Measurements from ENCODE around the gene TRPM2.
"Not testable (repeated sequence)": the region's sequence is repeated elsewhere in the genome, so short reads cannot be mapped to it uniquely, and the experiment has no call there.

DNA sequence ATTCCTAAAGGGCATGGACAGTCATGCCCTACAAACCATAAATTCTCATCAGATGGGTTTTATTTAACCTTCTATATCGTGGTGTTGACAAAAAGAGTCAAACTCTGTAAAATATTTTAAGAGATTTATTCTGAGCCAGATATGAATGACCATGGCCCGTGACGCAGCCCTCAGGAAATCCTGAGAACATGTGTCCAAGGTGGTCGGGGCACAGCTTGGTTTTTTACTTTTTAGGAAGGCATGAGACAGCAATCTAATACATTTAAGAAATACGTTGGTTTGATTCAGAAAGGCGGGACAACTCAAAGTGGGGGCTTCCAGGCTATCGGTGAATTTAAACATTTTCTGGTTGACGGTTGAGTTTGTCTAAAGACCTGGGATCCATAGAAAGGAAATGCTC, 10.4 kb upstream of the TRPM2 start:
- TF ChIP-seq, protein P1, sequence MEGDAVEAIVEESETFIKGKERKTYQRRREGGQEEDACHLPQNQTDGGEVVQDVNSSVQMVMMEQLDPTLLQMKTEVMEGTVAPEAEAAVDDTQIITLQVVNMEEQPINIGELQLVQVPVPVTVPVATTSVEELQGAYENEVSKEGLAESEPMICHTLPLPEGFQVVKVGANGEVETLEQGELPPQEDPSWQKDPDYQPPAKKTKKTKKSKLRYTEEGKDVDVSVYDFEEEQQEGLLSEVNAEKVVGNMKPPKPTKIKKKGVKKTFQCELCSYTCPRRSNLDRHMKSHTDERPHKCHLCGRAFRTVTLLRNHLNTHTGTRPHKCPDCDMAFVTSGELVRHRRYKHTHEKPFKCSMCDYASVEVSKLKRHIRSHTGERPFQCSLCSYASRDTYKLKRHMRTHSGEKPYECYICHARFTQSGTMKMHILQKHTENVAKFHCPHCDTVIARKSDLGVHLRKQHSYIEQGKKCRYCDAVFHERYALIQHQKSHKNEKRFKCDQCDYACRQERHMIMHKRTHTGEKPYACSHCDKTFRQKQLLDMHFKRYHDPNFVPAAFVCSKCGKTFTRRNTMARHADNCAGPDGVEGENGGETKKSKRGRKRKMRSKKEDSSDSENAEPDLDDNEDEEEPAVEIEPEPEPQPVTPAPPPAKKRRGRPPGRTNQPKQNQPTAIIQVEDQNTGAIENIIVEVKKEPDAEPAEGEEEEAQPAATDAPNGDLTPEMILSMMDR (IDR thresholded peaks at IDR 0.05): not testable (repeated sequence)
- not testable (repeated sequence) for TF ChIP-seq POLR2A (IDR thresholded peaks at IDR 0.05)

All from esophagus squamous epithelium (tissue), 4 donors.